ENCODE measurements around the gene PMEPA1.

Gene PMEPA1

DNA sequence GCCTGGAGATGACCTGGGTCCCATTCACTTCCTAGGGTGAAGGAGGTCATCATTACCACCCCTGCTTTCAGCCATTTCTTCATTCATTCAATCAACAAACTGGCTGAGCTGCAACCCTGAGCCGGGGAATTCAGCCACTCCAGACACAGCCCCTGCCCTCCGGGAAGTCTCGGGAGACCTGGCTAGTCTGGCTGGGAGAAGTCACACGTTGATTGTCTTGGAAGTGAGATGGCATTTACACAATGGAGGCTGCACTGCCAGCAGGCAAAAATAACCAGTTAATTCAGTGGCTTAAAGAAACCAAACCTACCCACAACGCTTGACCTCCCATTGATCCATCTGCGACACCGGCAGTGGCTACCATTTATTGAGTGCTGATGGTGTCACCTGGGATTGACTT, 2.0 kb upstream of the PMEPA1 start:
- DNase-seq (ENCODE audit: low read depth, low spot score) = no peak

DNA sequence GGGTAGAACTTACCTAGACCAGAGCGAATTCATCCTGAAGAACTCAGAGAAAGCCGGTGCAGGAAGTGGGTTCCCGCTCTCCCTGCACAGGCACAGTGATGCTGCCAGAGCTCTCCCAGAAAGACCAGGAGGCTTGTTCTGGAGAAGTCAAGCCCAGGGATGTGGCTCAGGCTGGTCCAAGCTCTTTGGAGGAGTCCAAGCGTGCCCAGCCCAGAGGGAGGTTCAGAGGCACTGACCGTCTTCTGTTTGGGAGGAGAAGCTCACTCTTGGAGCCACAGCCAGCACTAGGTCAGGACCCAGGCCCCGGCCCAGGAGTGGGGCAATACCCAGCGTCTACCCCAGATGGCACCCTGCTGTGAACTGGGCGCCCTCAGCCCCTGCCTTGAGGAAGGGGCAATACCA, 1.5 kb upstream of the PMEPA1 start:
- no peak for DNase-seq (ENCODE audit: low read depth, low spot score)

- no peak for DNase-seq (ENCODE audit: low read depth, low spot score)
Measured at GRCh38 chr20:57710841-57711240, 1.0 kb upstream of the PMEPA1 start.

- DNase-seq (ENCODE audit: low read depth, low spot score) = no peak
Measured at GRCh38 chr20:57708694-57709673, 831 bp downstream of the PMEPA1 start.

DNA sequence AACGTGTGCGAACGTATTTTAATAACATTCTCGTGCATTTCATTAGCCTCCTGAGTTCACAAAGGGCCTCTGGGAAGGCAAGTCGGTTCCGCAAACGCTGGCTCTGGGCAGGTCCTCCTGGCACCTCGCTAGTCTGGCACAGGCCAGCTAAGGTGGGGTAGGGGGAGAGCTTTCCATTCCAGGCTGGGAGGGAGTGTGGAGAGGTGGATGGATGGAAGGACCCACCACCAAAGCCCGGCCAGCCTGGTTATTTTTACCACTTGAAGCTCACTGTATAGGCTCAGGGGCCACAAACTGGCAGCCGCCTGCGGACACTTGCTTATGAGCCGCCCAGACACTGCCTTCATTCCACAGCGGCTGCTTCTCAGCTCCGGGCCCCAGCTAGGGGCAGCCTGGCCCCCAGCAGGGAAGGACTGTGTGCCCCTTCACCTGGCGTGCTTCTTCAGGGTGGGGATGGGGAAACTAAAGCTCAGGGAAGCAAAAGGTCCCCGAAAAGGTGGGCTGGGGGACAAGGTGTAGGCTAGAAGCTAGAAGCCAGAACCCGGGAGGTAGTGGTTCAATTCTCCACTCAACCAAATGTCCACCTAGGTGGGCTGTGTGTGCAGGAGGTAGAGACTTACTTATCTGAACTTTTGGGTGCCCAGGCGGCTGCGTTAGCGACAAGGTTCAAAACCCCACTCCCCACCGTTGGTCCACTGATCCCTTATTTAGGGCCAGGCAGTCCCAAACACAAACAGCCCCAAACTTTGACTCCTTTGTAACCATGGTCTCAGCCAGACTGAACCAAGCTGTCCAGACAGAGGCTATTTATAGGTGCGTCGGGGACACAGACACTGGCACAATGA, 1.7 kb downstream of the PMEPA1 start:
- no peak for DNase-seq (ENCODE audit: low read depth, low spot score)

GRCh38 chr20:57707320-57707719, 2.5 kb downstream of the PMEPA1 start:
- DNase-seq (ENCODE audit: low read depth, low spot score) = no peak

DNA sequence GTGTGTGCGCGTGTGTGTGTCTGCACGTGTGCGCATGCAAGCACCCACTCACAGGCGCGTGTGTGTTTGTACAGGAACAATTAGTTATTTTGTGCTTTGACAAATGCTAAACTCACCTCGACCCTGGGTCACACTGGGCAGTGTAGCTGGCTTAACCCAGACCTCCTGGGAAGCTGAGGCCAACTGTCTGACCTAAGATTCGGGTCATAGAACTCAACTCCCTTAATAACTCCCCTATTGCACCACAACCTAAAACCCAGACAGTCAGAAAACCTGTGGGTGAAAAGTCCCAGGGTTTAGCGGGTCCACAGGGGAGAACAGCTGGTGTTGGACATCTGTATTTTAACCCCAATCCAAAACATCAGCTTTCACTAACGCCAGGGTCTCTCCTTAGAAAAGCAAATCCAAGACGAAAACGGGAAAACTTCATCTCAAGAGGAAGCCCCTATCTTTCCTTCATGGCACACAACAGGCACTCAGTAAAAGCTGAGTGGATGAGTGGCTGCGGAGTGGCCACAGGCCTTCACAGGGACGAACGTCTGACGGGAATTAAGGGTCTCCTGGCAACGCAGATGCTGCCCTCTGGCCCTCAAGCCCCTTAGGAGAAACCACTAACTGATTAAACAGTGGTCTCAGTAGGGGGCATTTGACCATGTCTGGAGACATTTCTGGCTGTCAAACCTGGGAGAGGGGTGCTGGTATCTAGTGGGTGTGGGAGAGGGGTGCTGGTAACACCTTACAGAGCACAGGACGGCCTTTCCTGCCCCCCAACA, 4.5 kb downstream of the PMEPA1 start:
- DNase-seq (ENCODE audit: low read depth, low spot score) = no peak

DNA sequence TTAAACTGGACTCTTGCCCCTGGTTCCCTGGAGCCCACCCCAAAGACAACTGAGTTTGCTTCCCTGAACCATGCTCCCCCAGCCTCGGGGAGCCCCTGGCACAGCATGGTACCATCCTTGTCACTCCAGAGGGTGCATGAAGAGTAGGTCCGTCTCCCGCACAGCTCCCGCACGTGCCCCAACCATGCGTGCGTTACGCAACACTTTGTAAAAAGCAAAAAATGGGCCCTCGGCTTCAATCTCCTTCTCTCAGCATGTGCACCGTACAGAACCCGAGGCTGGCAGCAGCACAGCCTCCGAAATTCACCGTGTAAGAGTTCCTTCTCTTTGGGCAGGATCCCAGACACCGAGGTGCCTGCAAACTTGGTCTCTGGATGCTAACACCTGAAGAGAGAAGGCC, 5.6 kb downstream of the PMEPA1 start:
- no peak for DNase-seq (ENCODE audit: low read depth, low spot score)

DNA sequence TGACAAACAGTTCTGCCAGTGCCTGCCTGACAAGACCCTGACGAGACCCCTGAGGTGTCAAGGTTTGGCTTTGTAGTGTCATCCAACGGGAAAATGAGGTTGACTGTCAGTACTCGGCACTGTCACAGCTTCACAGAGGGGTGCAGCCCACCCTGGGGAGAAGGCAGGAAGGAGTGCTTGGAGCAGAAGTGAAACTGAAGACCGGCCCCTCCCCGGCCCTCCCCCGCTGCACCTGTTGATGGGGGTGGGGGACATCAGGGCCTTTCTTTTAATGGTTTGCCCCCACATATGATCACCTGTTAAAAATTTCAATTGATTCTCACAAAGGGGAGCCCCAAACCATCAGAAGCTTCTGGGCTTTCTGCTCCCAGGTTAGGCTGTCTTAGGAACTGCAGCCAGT, 6.8 kb downstream of the PMEPA1 start:
- DNase-seq (ENCODE audit: low read depth, low spot score) = no peak

- DNase-seq (ENCODE audit: low read depth, low spot score) = no peak
Measured at GRCh38 chr20:57702521-57702920, 7.3 kb downstream of the PMEPA1 start.

DNA sequence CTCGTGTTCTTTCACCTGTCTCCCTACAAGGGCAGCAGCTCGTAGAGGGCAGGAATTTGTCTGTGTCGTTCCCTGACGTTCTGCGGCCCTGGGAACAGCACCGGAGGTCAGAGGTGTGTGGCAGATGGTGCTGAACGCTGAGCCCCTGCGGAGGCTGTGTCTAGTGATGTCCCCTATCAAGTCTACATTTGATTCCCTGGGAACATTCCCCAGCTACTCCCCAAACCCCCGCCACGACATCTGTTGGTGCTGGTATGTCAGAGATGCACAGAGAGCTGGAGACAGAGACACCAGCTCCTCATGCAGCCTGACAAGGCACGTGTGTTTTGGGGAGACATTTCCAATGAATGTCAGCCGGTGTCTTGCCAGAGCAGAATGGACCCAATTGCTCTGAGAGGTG, 7.7 kb downstream of the PMEPA1 start:
- DNase-seq (ENCODE audit: low read depth, low spot score) = no peak

DNA sequence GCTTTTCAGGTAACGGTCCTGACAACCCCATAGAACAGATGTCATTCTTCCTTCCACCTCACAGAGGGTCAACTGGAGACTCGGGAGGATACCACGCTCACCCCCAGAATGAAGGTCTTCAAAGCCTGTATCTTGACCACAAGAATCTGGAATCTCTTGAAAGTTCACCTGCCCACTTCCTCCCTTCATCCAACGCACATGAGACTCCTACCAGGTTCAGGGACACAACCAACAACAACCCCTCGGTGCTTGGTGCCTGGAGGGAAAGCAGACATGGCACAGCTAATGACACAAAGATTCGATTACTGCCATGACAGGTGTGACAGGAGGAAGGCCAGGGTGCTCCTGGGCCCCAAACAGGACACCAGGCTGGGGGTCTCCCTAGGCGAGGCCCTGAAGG, 8.2 kb downstream of the PMEPA1 start:
- no peak for DNase-seq (ENCODE audit: low read depth, low spot score)

- DNase-seq (ENCODE audit: low read depth, low spot score) = no peak
Measured at GRCh38 chr20:57701090-57701489, 8.7 kb downstream of the PMEPA1 start.

DNA sequence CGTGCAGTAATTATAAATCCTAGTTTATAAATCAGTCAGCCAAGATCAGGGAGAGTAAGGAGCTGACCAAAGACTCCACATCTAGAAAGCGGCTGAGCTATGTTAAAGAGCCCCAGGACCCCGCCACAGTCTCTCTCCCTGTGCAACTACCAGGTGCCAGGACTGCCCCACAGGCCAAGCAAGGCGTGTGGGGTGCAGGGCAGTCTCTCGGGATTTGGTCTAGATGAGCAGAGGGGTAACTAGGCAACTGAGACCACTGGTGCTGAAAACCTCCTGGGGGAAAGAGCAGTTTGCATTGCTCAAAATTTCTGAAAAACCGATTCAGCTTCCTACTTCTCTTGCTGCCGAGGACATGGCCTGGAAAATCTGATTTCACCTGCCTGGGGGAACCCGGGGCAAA, 10.4 kb downstream of the PMEPA1 start:
- DNase-seq (ENCODE audit: low read depth, low spot score) = no peak

DNA sequence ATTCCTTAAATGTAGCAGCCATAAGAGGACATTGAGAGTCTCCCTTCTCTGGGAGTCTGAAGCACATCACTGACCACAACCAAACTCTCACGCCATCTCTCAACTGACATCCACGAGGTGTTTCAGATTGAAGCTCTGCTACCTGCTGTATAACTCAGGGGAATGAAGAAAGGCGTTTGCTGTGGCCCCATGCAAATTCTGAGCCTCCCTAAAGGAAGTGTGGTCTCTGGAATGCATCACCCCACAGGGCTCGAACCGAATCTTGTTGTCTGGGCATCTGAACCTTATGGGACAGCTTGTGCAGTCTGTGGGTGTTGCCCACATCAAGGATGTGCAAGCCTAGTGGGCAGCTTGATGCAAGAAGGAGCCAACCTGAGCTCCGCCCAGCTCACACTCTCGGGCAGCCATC, 10.9 kb downstream of the PMEPA1 start:
- no peak for DNase-seq (ENCODE audit: low read depth, low spot score)

DNA sequence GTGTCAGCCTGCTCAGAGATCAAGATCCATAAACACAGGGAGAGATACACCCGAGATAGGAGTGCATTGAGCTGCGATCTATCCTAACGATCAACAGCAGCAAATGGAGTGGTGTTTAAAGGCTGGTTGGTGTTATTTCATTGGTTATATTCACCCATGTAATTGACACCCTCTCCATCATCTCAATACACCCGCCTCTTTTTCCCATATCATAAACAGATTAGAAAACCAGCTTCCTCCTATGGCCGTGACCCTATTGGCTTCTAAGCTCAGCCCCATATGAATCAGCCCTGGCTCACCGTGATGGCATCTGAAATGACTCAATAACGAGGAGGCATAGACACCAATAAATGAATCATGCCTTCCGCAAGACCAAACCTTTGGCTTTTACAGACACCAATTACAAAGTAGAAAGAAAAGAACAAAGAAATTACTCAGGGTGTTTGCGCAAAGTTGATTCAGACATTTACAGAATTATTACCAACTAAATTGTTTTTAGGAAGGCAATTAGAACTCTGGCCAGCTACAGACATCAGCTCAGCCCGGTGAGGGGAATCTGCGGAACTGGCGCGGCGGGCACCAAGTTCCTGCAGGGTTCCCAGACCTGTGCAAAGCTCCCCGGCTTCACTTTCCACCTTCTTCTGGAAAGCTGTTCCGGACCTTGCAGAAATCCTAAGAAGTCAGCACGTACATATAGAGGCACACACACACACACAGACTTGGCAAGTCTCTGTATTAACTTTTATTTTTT, 11.5 kb downstream of the PMEPA1 start:
- no peak for DNase-seq (ENCODE audit: low read depth, low spot score)

DNA sequence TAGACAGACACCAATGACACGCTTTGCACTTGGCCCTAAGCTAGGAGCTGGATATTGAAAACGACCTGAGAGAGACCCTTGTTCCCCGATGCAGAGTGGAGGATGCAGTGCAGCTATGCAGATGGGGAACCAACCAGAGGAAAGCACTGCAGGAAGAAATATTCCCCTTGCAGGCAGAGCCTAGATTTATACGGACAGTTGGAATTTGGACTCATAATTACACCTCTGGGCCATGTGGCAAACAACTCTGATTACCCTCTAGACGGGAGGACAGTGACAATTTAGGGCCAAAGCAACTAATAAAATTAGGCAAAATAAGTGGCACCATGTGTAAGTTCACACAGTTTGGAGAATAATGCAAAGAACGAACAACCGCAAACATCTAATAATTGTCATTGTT, 12.3 kb downstream of the PMEPA1 start:
- DNase-seq (ENCODE audit: low read depth, low spot score) = no peak

DNA sequence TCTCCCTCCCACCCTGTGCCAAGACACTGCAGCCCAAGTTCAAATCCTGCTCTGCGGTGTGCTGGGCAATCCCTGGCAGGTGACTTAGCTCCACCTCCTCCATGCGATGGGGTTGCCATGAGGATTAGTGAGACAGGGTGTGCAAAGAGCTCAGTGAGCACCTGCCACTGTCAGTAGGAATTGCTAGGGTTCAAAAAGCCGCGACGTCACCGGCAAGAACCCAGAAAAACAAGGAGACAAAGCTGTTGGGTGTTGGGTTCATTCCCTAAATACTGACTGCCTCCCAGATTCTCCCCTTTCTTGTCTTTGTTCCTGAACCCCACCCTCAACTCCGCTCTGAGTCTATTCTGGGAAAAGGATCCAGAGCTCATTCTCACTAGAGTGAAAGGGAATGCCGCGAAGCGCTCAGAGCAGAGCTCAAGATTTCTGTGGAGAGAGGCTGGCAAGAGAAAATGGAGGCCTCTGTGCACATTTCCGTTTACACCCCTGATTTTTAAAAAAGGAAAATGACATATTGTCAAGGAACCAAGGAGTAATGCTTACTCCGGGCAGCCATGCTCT, 13.3 kb downstream of the PMEPA1 start:
- no peak for DNase-seq (ENCODE audit: low read depth, low spot score)

GRCh38 chr20:57695940-57696339, 13.9 kb downstream of the PMEPA1 start:
- no peak for DNase-seq (ENCODE audit: low read depth, low spot score)

DNA sequence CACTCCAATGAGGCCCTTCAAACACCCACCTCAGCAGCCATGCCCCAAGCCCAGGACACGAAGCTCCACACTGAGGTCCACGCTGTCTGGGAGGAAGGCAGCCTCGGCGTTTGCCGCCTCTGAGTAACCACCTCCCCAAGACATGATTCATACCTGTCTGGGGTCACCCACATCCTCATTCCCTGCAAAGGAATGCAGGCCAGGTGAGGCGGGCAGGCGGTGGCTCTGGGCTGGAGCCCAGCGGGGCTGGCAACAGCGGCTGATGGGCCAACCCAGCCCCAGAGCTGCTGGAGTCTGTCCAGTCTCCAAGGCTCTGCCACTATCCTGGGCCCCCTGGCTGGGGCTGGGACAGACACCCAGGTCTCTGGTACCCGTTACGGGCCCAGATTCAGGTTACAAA, 14.8 kb downstream of the PMEPA1 start:
- no peak for DNase-seq (ENCODE audit: low read depth, low spot score)

DNA sequence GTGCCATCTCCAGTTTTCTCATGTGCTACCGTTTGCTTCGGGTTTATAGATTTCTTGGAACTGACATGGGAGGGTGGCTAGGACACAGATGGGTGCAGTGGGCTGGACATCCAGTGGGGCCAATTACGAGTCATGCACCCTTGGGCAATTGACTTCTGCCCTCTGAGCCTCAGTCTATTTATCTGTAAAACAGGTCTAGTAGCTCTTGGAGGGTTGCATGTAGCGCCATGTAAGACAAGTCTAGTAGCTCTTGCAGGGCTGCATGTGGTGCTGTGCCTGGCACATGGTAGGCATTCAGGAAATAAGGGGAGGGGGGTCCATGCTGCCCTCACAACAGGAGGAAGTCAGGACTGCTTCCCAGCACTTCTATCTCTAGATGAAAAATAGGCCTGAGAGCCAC, 15.3 kb downstream of the PMEPA1 start:
- DNase-seq (ENCODE audit: low read depth, low spot score) = no peak
